ENCODE measurements around the gene DCUN1D2. TPM values are rescaled to one million over a fixed set of nuclear protein-coding genes. Genes with fewer than 3 reads are reported as not detected.
A peak's percentile ranks its signal among the peaks of the same experiment; 100 is the strongest.

The DCUN1D2 gene
- total RNA-seq, 6 donors from 2014 or later, result 10.1 to 53.4 (median 26.5) TPM

GRCh38 chr13:113445791-113446487 is 44.6 kb downstream of the DCUN1D2 start:
- no peak overlapping the region for H3K27ac ChIP-seq
- WGBS, 2 donors, result 67 to 75% methylated on average over 4 to 19 of the region's 19 CpGs
- peak in 1 of 2 donors; percentile 59 for DNase-seq

GRCh38 chr13:113443991-113444390 is 46.5 kb downstream of the DCUN1D2 start:
- DNase-seq, result peak in 1 of 2 donors; percentile 48
- ATAC-seq (ENCODE audit: low FRiP score in 2 of 2), result no peak
- Histone ChIP-seq H3K9me3 (no peaks in the 10 kb centered on the region), H3K4me1 (peaks cover 0 to 5% (median 0%) of the 10 kb centered on the region in 4 donors), H3K27ac (no peak overlapping the region), H3K36me3 (no peaks in the 10 kb centered on the region), H3K4me3 (no peak overlapping the region), H3K27me3 (no peaks in the 10 kb centered on the region)
- WGBS, 2 donors, result 90 to 96% methylated on average over 9 to 15 of the region's 15 CpGs
- no peak for TF ChIP-seq POLR2AphosphoS5 (IDR thresholded peaks at IDR 0.05)
- no peak for TF ChIP-seq POLR2A (IDR thresholded peaks at IDR 0.05)
- TF ChIP-seq CTCF (IDR thresholded peaks at IDR 0.05), result no peak
- TF ChIP-seq EP300 (IDR thresholded peaks at IDR 0.05), result no peak

More at GRCh38 chr13:113445791-113446487, 44.6 kb downstream of the DCUN1D2 start:
- H3K9me3 ChIP-seq, result no peaks in the 10 kb centered on the region
- H3K36me3 ChIP-seq, result no peaks in the 10 kb centered on the region
- H3K27me3 ChIP-seq, result no peaks in the 10 kb centered on the region
- peaks cover 3 to 10% (median 8%) of the 10 kb centered on the region in 4 donors for H3K4me1 ChIP-seq
- no peak overlapping the region for H3K4me3 ChIP-seq
- ATAC-seq (ENCODE audit: low FRiP score in 2 of 2), result no peak
- TF ChIP-seq POLR2A (IDR thresholded peaks at IDR 0.05) (no peak), CTCF (IDR thresholded peaks at IDR 0.05) (no peak), POLR2AphosphoS5 (IDR thresholded peaks at IDR 0.05) (no peak), EP300 (IDR thresholded peaks at IDR 0.05) (no peak)

- no peak for DNase-seq
- Histone ChIP-seq H3K4me1 (no peaks in the 10 kb centered on the region), H3K36me3 (no peaks in the 10 kb centered on the region), H3K4me3 (no peak overlapping the region), H3K27ac (no peak overlapping the region), H3K9me3 (no peaks in the 10 kb centered on the region), H3K27me3 (no peaks in the 10 kb centered on the region)
- ATAC-seq (ENCODE audit: low FRiP score in 2 of 2), result no peak
- TF ChIP-seq EP300 (IDR thresholded peaks at IDR 0.05) (no peak), CTCF (IDR thresholded peaks at IDR 0.05) (no peak), POLR2A (IDR thresholded peaks at IDR 0.05) (no peak), POLR2AphosphoS5 (IDR thresholded peaks at IDR 0.05) (no peak)
- WGBS, 2 donors, result 93 to 96% methylated on average over 1 of the region's 1 CpG
Observed at GRCh38 chr13:113442985-113443362, 47.5 kb downstream of the DCUN1D2 start.

GRCh38 chr13:113442354-113442984 is 48.0 kb downstream of the DCUN1D2 start:
- Histone ChIP-seq H3K36me3 (no peaks in the 10 kb centered on the region), H3K27me3 (no peaks in the 10 kb centered on the region), H3K27ac (no peak overlapping the region), H3K4me3 (no peak overlapping the region), H3K9me3 (no peaks in the 10 kb centered on the region), H3K4me1 (no peaks in the 10 kb centered on the region)
- TF ChIP-seq CTCF (IDR thresholded peaks at IDR 0.05) (no peak), POLR2AphosphoS5 (IDR thresholded peaks at IDR 0.05) (no peak)
- DNase-seq, result peak in 1 of 2 donors; percentile 57
- ATAC-seq (ENCODE audit: low FRiP score in 2 of 2), result no peak
- WGBS, 2 donors, result 91 to 94% methylated on average over 10 of the region's 10 CpGs

All from upper lobe of left lung (tissue), 6 donors.